Large intestine (tissue), 3 donors: Measurements from ENCODE around the gene FLYWCH1. TPM values are rescaled to one million over a fixed set of nuclear protein-coding genes. Genes with fewer than 3 reads are reported as not detected.

Experiments used
- DNase-seq, 2 donors: peaks; one replicate each; pipeline versions ENCODE4 v3.0.0 to v3.0.0-alpha.2; 2013
- H3K27ac ChIP-seq: one replicate; pipeline ENCODE4 v1.5.1; 2013; ENCODE audit warnings: low read length
- H3K27me3 ChIP-seq: 2 replicates; pipeline ENCODE4 v1.6.1; 2013; ENCODE audit warnings: low read length; ENCODE audit not compliant: control insufficient read depth, insufficient read depth
- H3K36me3 ChIP-seq: 2 replicates; pipeline ENCODE4 v1.6.1; 2013; ENCODE audit warnings: low read length; ENCODE audit not compliant: control insufficient read depth, insufficient read depth
- H3K4me1 ChIP-seq: one replicate; pipeline ENCODE4 v1.6.1; 2013; ENCODE audit warnings: low read length; ENCODE audit not compliant: control insufficient read depth, insufficient read depth
- H3K4me3 ChIP-seq: one replicate; pipeline ENCODE4 v1.5.1; 2013; ENCODE audit warnings: low read length
- H3K9me3 ChIP-seq: one replicate; pipeline ENCODE4 v1.6.1; 2013; ENCODE audit warnings: mild to moderate bottlenecking, low read depth, low read length, moderate library complexity; ENCODE audit not compliant: control insufficient read depth
- WGBS: methylation state at CpG from one replicate; pipeline ENCODE4 v1.1.5; 2013; ENCODE audit warnings: low lambda C conversion rate; ENCODE audit not compliant: insufficient coverage; 5-methylcytosine and 5-hydroxymethylcytosine counted together
- polyA plus RNA-seq: library from polyadenylated mRNA; unstranded; fragments of 120-200 nt; gene quantifications from one replicate; pipeline ENCODE4 v1.2.1, GENCODE V29; 2013

FLYWCH1 gene
- polyA plus RNA-seq, 1 donor, result 22.0 TPM

GRCh38 chr16:2962334-2963073, 50.8 kb downstream of the FLYWCH1 start:
- peaks cover 71% of the 10 kb centered on the region for H3K27me3 ChIP-seq
- no peak overlapping the region for H3K27ac ChIP-seq
- no peak overlapping the region for H3K4me3 ChIP-seq
- no peak for DNase-seq
- peaks cover 18% of the 10 kb centered on the region for H3K4me1 ChIP-seq
- H3K36me3 ChIP-seq, result no peaks in the 10 kb centered on the region
- WGBS, result no CpG with 5 or more reads among the region's 28 CpGs
- H3K9me3 ChIP-seq, result peaks cover 23% of the 10 kb centered on the region

GRCh38 chr16:2963074-2963722, 51.5 kb downstream of the FLYWCH1 start:
- peaks cover 25% of the 10 kb centered on the region for H3K4me1 ChIP-seq
- WGBS, result no CpG with 5 or more reads among the region's 40 CpGs
- H3K27me3 ChIP-seq, result peaks cover 78% of the 10 kb centered on the region
- peaks cover 28% of the 10 kb centered on the region for H3K9me3 ChIP-seq
- no peaks in the 10 kb centered on the region for H3K36me3 ChIP-seq
- H3K27ac ChIP-seq, result no peak overlapping the region
- DNase-seq, result no peak
- H3K4me3 ChIP-seq, result no peak overlapping the region

- Histone ChIP-seq H3K9me3 (peaks cover 28% of the 10 kb centered on the region), H3K4me3 (peak within 1 kb of the TSS; percentile 23), H3K27me3 (peaks cover 81% of the 10 kb centered on the region), H3K36me3 (no peaks in the 10 kb centered on the region), H3K4me1 (peaks cover 32% of the 10 kb centered on the region), H3K27ac (no peak within 1 kb of the TSS)
- no CpG with 5 or more reads among the region's 60 CpGs for WGBS
- DNase-seq, result peak in 1 of 2 donors; percentile 44
These were observed 52.2 kb downstream of the FLYWCH1 start, which contains the start of gene KREMEN2 for GRCh38 chr16:2963723-2964474. TSS of gene KREMEN2 (plus strand) at chr16:2964275. CDS start at chr16:2964521, 246 bp downstream.

- Histone ChIP-seq H3K4me3 (peak overlapping the region; percentile 13), H3K27ac (no peak overlapping the region), H3K4me1 (peaks cover 32% of the 10 kb centered on the region), H3K27me3 (peaks cover 75% of the 10 kb centered on the region), H3K9me3 (peaks cover 28% of the 10 kb centered on the region), H3K36me3 (no peaks in the 10 kb centered on the region)
- peak in 1 of 2 donors; percentile 56 for DNase-seq
- no CpG with 5 or more reads among the region's 68 CpGs for WGBS
These were observed 53.0 kb downstream of the FLYWCH1 start for GRCh38 chr16:2964475-2965336.

- no peak overlapping the region for H3K4me3 ChIP-seq
- H3K4me1 ChIP-seq, result peaks cover 40% of the 10 kb centered on the region
- H3K27me3 ChIP-seq, result peaks cover 70% of the 10 kb centered on the region
- peaks cover 28% of the 10 kb centered on the region for H3K9me3 ChIP-seq
- no peak for DNase-seq
- no peak overlapping the region for H3K27ac ChIP-seq
- H3K36me3 ChIP-seq, result no peaks in the 10 kb centered on the region
- WGBS, result no CpG with 5 or more reads among the region's 39 CpGs
These were observed 54.5 kb downstream of the FLYWCH1 start for GRCh38 chr16:2966043-2966807.

DNA sequence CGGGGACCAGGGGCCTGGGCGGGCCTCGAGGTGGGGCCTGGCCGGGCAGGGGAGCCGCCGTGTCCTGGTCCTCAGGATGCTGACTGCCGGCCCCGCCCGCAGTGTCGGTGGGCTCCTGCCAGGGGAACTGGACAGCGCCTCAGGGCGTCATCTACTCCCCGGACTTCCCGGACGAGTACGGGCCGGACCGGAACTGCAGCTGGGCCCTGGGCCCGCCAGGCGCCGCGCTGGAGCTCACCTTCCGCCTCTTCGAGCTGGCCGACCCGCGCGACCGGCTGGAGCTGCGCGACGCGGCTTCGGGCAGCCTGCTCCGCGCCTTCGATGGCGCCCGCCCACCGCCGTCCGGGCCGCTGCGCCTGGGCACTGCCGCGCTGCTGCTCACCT, 55.1 kb downstream of the FLYWCH1 start:
- DNase-seq, result peak in 1 of 2 donors; percentile 40
- Histone ChIP-seq H3K27me3 (peaks cover 67% of the 10 kb centered on the region), H3K27ac (no peak overlapping the region), H3K4me3 (no peak overlapping the region), H3K4me1 (peaks cover 40% of the 10 kb centered on the region), H3K36me3 (peaks cover 1% of the 10 kb centered on the region), H3K9me3 (peaks cover 28% of the 10 kb centered on the region)
- no CpG with 5 or more reads among the region's 46 CpGs for WGBS

- DNase-seq, result no peak
These were observed 55.5 kb downstream of the FLYWCH1 start for GRCh38 chr16:2967211-2967631.

GRCh38 chr16:2967721-2968161, 56.0 kb downstream of the FLYWCH1 start:
- no peak for DNase-seq
- Histone ChIP-seq H3K27ac (no peak overlapping the region), H3K4me1 (peaks cover 40% of the 10 kb centered on the region), H3K36me3 (peaks cover 10% of the 10 kb centered on the region), H3K4me3 (no peak overlapping the region), H3K9me3 (peaks cover 26% of the 10 kb centered on the region), H3K27me3 (peaks cover 57% of the 10 kb centered on the region)
- no CpG with 5 or more reads among the region's 33 CpGs for WGBS

More at GRCh38 chr16:2967211-2967631, 55.5 kb downstream of the FLYWCH1 start:
- Histone ChIP-seq H3K4me3 (no peak overlapping the region), H3K27me3 (peaks cover 63% of the 10 kb centered on the region), H3K9me3 (peaks cover 28% of the 10 kb centered on the region), H3K36me3 (peaks cover 5% of the 10 kb centered on the region), H3K4me1 (peaks cover 40% of the 10 kb centered on the region), H3K27ac (no peak overlapping the region)
- WGBS, result no CpG with 5 or more reads among the region's 51 CpGs

GRCh38 chr16:2968368-2968737, 56.6 kb downstream of the FLYWCH1 start:
- WGBS, result no CpG with 5 or more reads among the region's 18 CpGs
- Histone ChIP-seq H3K27ac (peak overlapping the region; percentile 35), H3K9me3 (peaks cover 23% of the 10 kb centered on the region)

More at GRCh38 chr16:2968368-2968737, 56.6 kb downstream of the FLYWCH1 start:
- Histone ChIP-seq H3K27me3 (peaks cover 51% of the 10 kb centered on the region), H3K36me3 (peaks cover 11% of the 10 kb centered on the region), H3K4me3 (peak overlapping the region; percentile 62), H3K4me1 (peaks cover 38% of the 10 kb centered on the region)
- no peak for DNase-seq
